HEK293T (cell line): ENCODE results near the gene ERG28.

Experiments
- CTCF ChIA-PET: fragments of 350-600 bp; formaldehyde crosslinking; extraction: SDS; loops from one replicate; lab custom pipeline; 2021; ENCODE audit warnings: antibody characterized with exemption, inconsistent platforms; lab: Yijun Ruan, JAX
- POLR2A ChIA-PET: fragments of 350-600 bp; formaldehyde crosslinking; extraction: SDS; loops from one replicate; lab custom pipeline; 2020; ENCODE audit warnings: antibody characterized with exemption, inconsistent platforms; lab: Yijun Ruan, JAX
- DNase-seq: peaks from one replicate; pipeline ENCODE4 v3.0.0; 2012; ENCODE audit warnings: mixed read lengths; ENCODE audit errors: extremely low spot score
- ARNT ChIP-seq: fragments of 450-650 bp; IDR thresholded peaks from 2 replicates; pipeline ENCODE4 v1.6.1; 2017; ENCODE audit warnings: mild to moderate bottlenecking
- BHLHE40 ChIP-seq: fragments of 450-650 bp; IDR thresholded peaks from 2 replicates; pipeline ENCODE4 v1.6.1; 2016; ENCODE audit warnings: mild to moderate bottlenecking, moderate library complexity, borderline replicate concordance
- CTBP1 ChIP-seq: fragments of 450-650 bp; IDR thresholded peaks from 2 replicates; pipeline ENCODE4 v1.6.1; 2016; ENCODE audit warnings: borderline replicate concordance
- ELF4 ChIP-seq: fragments of 450-650 bp; IDR thresholded peaks from 2 replicates; pipeline ENCODE4 v1.6.1; 2017; ENCODE audit warnings: antibody characterized with exemption
- FOXA1 ChIP-seq: fragments of 450-650 bp; IDR thresholded peaks from 2 replicates; pipeline ENCODE4 v1.6.1; 2016; ENCODE audit warnings: mild to moderate bottlenecking
- FOXK2 ChIP-seq: fragments of 450-650 bp; IDR thresholded peaks from 2 replicates; pipeline ENCODE4 v1.6.1; 2016; ENCODE audit warnings: mild to moderate bottlenecking
- FOXM1 ChIP-seq: fragments of 450-650 bp; IDR thresholded peaks from 2 replicates; pipeline ENCODE4 v1.6.1; 2017; ENCODE audit warnings: mild to moderate bottlenecking, borderline replicate concordance
- HDGF ChIP-seq: fragments of 450-650 bp; IDR thresholded peaks from 2 replicates; pipeline ENCODE4 v1.6.1; 2017; ENCODE audit warnings: antibody characterized with exemption, borderline replicate concordance
- L3MBTL2 ChIP-seq: fragments of 450-650 bp; conservative IDR thresholded peaks from 2 replicates; pipeline ENCODE4 v1.6.1; 2016; ENCODE audit warnings: mild to moderate bottlenecking
- LEF1 ChIP-seq: fragments of 450-650 bp; IDR thresholded peaks from 2 replicates; pipeline ENCODE4 v1.6.1; 2017; ENCODE audit warnings: mild to moderate bottlenecking, borderline replicate concordance
- NFRKB ChIP-seq: fragments of 450-650 bp; IDR thresholded peaks from 2 replicates; pipeline ENCODE4 v1.6.1; 2016; ENCODE audit warnings: mild to moderate bottlenecking, moderate library complexity
- SP1 ChIP-seq: fragments of 450-650 bp; IDR thresholded peaks from 2 replicates; pipeline ENCODE4 v1.6.1; 2017
- SUZ12 ChIP-seq: fragments of 450-650 bp; IDR thresholded peaks from 2 replicates; pipeline ENCODE4 v1.6.1; 2016; ENCODE audit warnings: mild to moderate bottlenecking
- TARDBP ChIP-seq: fragments of 450-650 bp; IDR thresholded peaks from 2 replicates; pipeline ENCODE4 v1.6.1; 2016
- ZNF384 ChIP-seq: fragments of 450-650 bp; IDR thresholded peaks from 2 replicates; pipeline ENCODE4 v1.6.1; 2016
- TF ChIP-seq, protein P1 (sequence below): fragments of 450-650 bp; IDR thresholded peaks from 2 replicates; pipeline ENCODE4 v1.6.1; 2016

ERG28 gene

DNA sequence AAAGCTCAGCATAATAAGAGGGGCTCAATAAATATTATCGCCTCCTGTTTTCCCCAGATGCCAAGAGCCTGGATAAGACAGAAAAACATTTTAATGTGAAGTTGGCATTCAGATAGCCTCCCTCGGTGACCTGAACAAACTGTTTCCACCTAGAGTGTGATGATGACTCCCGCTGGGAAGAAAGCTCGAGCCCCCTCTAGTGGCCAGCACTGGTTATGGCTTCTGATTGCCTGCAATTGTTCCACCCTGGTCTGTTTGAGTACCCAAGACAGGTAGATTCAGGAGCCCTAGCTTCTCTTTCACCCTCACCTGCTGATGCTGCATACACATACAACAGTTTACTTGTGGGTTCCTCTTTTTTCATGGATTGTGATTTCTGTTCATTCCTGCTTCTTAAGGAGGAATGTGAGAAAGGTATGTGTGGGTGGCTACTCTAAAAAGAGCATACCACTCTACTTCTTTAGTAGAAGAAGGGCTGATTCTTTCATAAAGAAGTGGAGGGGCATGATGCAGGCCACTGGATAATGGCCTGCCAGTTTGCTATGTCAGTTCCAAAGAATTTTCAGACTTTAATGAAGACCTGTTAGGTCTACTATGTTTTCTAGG lies 6.4 kb downstream of the ERG28 start:
- peak; percentile 79 for DNase-seq
- POLR2A ChIA-PET = interaction anchor here (2.8 kb wide), 1 partner anchor 77 kb away, joined by 11 read pairs; no protein-coding TSS in a partner anchor
- TF ChIP-seq TARDBP (no peak), ARNT (no peak), L3MBTL2 (no peak), ZNF384 (no peak)
- CTCF ChIA-PET = interaction anchor here (0.6 to 7.4 kb wide), 14 partner anchors 10 to 368 kb away, joined by 3 to 76 read pairs (median 4); partner anchors contain the start of gene FLVCR2

DNA sequence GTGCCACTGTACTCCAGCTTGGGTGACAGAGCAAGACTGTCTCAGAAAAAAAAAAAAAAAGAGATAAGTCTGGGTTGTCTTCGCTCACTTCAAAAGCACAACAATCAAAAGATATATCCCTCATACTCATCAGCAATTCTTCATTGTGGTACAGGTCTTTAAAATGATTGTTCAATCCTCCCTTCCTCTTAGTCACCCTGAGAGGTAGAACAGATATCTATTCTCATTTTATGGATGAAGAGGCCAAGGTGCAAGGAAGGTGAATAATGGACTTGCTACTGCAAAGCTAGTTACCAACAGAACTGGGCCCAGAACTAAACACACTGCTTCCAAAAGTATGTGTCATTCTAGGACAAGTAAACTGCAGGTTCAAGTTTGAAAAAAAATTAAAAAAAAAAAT lies 7.1 kb downstream of the ERG28 start:
- TF ChIP-seq SP1 (no peak), HDGF (no peak), TARDBP (no peak), NFRKB (no peak), BHLHE40 (no peak), L3MBTL2 (no peak), CTBP1 (no peak), LEF1 (no peak), ARNT (no peak), ELF4 (no peak), ZNF384 (no peak), FOXA1 (no peak), FOXK2 (no peak), FOXM1 (no peak), SUZ12 (no peak)
- TF ChIP-seq, protein P1, sequence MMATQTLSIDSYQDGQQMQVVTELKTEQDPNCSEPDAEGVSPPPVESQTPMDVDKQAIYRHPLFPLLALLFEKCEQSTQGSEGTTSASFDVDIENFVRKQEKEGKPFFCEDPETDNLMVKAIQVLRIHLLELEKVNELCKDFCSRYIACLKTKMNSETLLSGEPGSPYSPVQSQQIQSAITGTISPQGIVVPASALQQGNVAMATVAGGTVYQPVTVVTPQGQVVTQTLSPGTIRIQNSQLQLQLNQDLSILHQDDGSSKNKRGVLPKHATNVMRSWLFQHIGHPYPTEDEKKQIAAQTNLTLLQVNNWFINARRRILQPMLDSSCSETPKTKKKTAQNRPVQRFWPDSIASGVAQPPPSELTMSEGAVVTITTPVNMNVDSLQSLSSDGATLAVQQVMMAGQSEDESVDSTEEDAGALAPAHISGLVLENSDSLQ = no peak
- POLR2A ChIA-PET = interaction anchor here (2.8 kb wide), 1 partner anchor 76 kb away, joined by 11 read pairs; no protein-coding TSS in a partner anchor
- no peak for DNase-seq
- CTCF ChIA-PET = interaction anchor here (0.6 to 7.4 kb wide), 9 partner anchors 20 to 368 kb away, joined by 3 to 76 read pairs (median 3); partner anchors contain the start of gene FLVCR2

DNA sequence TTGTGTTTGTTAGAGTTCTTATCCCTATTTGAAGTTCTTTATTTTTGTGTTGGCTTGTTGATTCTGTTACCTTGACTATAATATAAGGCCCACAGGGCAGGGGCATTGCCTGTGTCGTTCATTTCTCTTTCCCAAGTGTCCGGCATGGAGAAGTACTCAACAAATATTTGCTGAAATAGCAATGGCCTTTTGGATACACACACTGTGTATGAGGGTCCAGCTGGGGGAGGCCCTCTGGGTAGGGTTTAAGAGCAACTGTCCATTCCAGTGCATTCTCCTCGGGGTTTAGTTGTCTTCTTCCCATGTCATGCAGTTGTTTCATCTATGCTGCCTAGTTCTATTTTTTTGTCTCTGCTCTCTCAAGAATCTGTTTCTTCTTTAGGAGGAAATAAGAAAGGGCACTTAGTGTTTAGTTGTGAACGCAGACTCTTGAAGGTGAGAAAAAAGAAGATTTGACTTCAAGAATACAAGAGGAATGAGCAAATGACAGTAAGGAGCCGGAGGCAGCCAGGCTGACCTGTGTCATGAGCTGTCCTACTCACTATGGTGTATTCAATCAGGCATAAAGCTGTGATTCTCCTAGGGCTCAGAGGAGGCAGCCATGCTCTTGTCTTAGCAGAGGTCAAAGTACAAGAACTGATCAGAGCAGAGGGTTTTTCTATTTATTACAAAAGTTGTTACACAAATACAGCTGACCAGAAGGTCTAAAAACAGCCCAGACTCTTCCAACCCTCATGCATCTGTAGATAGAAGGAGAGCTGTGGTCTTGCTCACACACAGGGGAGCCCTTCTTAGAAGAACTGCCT lies 10.2 kb downstream of the ERG28 start:
- ChIA-PET CTCF (interaction anchor here (0.9 to 7.4 kb wide), 2 partner anchors 73 kb away, joined by 5 to 76 read pairs; partner anchors contain the start of gene FLVCR2), POLR2A (no interaction called here)
- DNase-seq = no peak
- TF ChIP-seq L3MBTL2 (no peak), SP1 (no peak), LEF1 (no peak), FOXK2 (no peak), HDGF (no peak), FOXM1 (no peak), NFRKB (no peak), ARNT (no peak), TARDBP (no peak)
- TF ChIP-seq, protein P1 = no peak

DNA sequence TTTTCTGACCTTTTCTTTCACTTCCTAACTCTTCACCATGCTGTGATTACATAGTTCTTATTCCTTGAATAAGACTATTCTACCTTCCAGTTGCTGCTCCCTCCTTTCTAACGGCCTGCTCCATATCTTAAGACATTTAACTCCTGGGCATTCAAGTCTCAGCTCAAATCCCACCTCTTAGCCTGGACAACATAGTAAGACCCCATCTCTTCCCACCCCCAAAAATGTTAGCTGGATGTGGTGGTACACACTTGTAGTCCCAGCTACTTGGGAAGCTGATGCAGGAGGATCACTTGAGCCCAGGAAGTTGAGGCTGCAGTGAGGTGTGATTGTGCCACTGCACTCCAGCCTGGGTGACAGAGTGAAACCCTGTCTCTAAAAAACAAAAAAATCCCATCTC lies 10.9 kb downstream of the ERG28 start:
- TF ChIP-seq BHLHE40 (no peak), FOXK2 (no peak), L3MBTL2 (no peak), SUZ12 (no peak), LEF1 (no peak), FOXM1 (no peak), ELF4 (no peak), FOXA1 (no peak), CTBP1 (no peak), NFRKB (no peak), SP1 (no peak), ZNF384 (no peak), ARNT (no peak)
- TF ChIP-seq, protein P1 = no peak
- ChIA-PET CTCF (interaction anchor here (0.9 kb wide), 2 partner anchors 45 to 72 kb away, joined by 4 to 5 read pairs; no protein-coding TSS in a partner anchor), POLR2A (no interaction called here)
- DNase-seq = no peak

DNA sequence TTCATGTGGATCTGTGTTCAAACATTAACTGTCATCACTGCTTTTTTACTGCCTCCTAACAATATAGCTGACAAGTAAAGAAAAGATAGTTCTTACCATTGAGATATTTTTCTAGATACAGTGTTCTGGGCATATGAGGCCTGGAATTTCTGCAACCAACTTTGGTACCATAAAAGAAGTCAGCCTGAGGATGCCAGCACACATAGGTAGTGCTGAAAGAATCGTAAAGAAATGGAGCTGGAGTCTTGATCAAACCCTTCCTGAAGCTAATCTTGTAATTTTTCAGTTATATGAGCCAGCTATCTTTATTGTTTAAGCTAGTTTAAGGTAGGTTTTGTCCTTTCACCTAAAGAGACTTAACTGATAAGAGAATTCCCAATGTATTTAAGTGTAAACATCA lies 11.3 kb downstream of the ERG28 start:
- CTCF ChIA-PET = interaction anchor here (0.9 kb wide), 2 partner anchors 44 to 71 kb away, joined by 4 to 5 read pairs; no protein-coding TSS in a partner anchor
- POLR2A ChIA-PET = no interaction called here
- TF ChIP-seq ZNF384 (no peak), FOXK2 (no peak), CTBP1 (no peak), FOXA1 (no peak), HDGF (no peak), ELF4 (no peak)
- no peak for DNase-seq
